ENCODE data around the gene BLACAT1.
A peak's percentile ranks its signal among the peaks of the same experiment; 100 is the strongest.

Gene BLACAT1

DNA sequence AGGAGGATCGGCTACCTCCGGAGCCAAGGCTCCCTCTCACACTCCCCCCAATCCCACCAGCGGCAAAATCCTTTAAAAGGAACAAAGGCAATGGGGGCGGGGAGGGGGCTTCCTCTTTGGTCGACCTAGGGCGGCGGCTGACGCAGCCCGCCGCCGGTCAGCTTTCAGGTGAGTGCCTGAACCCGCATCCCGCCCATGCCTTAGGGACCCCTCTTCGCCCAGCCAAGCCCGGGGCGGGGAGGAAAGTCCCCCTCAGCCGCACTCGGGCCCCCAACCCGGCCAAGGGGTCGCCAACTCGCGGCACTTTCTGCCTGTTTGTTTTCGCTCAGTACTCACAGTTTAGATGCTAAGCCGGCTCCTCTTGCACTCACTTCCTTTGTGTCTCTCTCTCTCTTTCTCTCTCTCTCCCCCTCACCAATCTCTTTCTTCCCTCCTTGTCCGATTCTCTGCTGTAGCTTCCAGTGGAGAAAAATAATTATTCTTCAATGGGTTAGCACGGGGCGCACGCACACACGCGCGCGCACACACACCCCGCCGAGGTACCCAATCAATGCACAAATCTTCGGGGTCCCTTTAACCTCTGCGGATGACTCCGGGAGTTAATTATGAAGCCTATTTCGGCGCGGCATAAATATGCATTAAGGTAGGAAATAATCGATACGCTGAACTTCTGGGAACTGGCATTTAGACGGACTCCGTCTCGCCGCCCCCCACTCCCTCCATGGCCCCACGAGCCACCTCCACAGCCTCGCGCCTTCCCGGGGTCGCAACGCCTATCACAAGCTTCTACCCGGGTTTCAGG lies at the start of gene BLACAT1:
TSS of gene BLACAT1 (minus strand) at position 465 of the 802 bp plus-strand sequence.
- no peak for DNase-seq (ENCODE audit: low read depth in 2 of 3, low spot score in 1 of 3)

DNA sequence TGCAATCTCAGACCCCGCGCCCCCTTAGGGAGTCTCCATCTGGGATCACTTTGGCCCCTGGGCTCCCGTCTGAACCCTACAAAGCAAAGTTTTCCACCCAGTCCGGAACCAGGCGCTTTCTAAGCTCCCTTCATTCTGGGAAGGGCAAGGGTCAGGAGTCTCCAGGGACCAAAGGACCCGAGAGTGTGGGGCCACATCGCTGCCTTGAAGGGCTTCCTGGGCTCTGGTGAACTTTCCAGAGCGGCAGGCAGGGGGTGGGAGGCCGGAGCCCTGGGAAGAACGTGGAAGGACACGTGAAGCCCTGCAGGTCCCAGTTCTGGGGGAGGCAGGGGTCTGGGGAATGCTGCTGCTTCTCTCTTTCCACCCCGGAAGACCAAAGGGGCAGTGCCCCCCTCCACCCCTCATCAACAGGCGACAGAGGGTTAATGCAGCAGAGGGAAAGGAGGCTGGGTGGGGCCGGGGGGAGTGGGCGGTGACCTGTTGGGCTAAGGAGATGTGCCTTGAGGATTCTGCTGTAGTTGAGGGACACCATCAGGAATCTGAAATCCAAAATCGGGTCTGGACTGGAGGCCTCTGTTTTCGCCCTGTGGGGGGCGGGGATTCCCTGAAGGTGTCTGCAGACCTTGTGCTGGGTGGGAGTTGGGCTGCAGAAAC lies 49.4 kb upstream of the BLACAT1 start:
- DNase-seq (ENCODE audit: low read depth in 2 of 3, low spot score in 1 of 3), result no peak

DNA sequence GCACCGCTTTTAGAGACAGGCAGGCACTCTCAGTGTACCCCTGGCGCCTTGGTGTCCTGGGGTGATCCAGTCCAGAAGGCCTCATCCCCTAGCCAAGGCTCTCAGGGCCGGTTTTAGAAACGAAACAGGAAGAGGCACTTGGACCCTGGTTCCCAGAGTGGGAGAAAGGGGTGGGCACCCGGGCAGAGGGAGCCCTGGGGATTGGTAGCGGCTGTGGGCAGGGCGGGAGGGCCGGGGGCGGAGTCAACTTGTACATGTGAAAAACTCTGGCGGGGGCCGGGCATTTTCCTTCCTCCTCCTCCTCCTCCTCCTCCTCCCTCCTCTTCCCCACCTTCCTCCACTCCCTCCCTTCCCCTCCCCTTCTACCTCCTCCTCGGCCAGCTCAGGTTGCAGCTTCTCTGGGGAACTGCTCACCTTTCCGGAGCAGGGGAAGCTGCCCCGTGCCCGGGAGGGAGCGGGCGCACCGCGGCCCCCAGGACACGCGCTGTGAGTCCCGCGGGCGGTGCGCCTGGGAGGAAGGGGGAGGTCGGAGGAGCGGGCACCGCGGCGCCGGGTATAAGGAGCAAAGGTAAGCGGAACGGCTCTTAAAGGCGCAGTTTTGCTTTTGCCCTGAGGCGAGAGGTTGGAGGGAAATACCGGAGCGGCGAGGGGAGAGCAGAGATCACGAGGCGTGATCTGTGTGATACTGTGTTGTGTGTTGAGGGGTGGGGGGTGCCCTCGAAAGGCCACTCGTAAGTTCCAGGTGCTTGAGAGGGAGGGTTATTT lies 48.6 kb upstream of the BLACAT1 start, which contains the start of gene CDK18:
TSS of gene CDK18 (plus strand) at position 359 of the 765 bp plus-strand sequence. CDS start 18,499 bp downstream, outside the sequence.
- peak in 1 of 3 donors; percentile 31 for DNase-seq (ENCODE audit: low read depth in 2 of 3, low spot score in 1 of 3)

DNA sequence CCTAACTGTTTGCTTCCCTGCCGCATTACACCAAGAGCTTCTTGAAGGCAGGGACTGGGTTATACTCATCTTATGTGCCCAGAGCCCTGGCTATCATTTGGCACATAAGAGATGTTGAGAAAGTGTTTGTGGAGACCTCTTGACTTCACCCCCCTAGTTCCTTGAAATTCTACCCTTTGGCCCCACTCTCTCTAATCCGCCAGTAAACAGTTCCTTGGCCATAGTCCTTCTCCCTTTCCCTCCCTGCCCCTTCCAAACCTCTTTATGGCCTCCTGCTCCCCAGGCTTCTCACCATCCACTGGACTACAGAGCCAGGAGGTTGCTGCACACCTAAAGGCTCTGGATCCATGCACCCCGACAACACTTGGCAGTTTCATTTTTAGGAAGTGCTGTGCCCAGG lies 47.1 kb upstream of the BLACAT1 start:
- DNase-seq (ENCODE audit: low read depth in 2 of 3, low spot score in 1 of 3), result no peak

DNA sequence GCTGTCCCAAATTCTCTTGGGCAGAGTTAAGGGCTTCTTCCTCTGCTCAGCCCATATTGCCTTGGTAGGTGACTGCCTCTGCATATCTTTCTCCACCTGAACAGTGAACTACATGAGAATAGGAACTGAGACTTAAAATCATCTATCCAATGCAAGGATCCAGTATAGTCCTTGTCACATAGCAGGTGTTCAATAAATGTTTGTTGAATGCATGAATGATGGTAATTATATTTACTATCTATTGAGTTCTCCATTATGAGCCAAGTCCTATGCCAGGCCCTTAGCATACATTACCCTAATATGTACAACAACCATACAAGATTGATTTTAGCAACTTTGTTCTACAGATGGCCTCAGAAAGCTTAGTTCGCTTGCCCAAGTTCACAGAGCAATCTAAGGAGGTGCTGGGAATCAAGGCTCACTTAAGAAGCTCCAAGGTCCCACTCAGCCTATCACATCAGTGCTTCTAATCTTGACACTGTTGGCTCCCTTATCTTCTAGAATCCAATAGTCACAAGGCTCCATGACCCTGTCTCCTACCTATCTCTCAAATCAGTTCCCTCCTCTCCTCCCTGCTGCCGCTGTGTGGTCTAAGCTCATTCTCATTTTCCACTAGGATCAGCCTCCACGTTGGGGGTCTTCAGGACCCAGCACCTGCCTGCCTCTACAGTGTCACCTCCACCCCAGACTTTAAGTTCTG lies 46.4 kb upstream of the BLACAT1 start:
- no peak for DNase-seq (ENCODE audit: low read depth in 2 of 3, low spot score in 1 of 3)

DNA sequence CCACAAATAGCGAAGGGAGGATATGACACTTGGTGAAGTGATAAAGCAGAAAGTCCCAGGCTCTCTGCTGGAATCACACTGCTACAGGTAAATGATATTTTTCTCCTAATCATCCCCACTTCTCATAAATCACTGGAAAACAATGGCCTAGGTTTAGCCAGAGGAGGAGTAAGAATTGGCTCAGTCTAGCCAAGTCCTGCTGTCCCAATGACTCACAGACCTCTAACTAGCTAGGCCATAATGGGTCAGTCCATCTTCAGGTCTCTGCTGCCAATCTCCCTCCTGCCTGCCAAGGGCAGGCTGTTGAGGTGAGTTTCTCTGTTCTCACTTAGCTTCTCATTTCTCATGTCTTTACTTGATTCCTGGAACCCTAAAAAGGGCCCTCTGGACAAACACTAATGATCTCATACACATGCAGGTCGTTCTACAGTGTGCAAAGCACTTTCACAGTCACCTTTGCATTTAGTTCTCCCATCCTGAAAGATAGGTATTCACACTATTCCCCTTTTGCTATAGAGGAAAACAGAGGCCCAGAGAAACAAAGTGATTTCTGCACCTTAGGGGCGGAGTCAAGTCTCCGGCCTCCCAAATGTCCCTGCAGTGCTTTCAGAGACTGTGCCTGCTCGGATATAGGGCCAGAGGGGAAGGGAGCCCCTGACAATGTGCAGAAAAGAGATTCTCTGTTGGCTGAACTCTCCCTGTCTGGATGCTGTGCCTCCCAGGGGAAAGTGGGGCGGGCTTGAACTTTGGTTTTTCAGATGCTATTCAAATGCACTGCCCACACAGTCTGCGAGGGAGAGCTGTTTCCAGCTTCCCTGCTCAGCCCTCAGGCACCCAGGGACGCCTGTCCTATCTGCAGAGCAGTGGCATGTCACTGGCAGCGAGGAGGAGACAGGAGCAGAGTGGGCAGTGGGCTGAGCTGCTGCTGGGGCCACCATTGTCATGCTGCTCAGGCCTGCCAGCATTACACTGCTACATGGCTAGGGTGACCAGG lies 44.7 kb upstream of the BLACAT1 start:
- DNase-seq (ENCODE audit: low read depth in 2 of 3, low spot score in 1 of 3), result no peak

DNA sequence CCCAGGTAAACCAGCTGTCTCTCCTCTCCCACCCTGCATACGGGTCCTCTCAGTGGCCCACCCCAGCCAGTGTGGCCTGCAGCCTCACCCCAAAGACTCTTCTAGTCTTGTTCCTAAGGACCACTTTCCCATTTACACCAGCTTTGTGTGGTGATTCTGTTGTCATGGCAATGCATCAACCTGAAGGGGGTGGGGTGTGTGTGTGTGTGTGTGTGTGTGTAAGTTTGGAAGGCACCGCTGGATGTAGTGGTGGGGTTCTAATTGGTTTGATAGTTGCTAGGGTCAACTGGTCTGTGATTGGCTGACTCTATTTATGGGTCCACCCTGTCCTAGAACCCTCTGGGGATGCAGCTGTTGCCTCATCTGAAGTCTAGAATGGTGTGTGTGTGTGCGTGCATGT lies 43.9 kb upstream of the BLACAT1 start:
- DNase-seq (ENCODE audit: low read depth in 2 of 3, low spot score in 1 of 3), result no peak

DNA sequence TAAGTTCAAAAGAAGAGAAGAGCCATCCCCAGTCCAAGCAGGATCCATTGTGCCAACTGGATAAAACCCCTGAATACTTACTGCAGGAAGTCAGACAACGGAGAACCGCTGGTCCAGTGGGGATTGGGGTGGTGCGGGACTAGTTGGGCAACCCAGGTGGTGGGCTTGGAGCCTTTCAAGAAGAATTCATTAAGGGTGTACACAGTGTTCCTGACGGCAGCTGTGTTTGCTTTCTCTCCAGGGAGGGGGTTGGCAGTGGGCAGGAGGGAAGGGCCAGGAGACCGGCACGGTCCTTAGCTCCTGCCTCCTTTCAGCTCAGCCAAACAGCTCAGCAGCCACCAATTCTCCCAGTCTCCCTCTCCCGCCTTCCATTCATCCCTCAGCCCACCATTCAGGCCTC lies 41.5 kb upstream of the BLACAT1 start:
- no peak for DNase-seq (ENCODE audit: low read depth in 2 of 3, low spot score in 1 of 3)

DNA sequence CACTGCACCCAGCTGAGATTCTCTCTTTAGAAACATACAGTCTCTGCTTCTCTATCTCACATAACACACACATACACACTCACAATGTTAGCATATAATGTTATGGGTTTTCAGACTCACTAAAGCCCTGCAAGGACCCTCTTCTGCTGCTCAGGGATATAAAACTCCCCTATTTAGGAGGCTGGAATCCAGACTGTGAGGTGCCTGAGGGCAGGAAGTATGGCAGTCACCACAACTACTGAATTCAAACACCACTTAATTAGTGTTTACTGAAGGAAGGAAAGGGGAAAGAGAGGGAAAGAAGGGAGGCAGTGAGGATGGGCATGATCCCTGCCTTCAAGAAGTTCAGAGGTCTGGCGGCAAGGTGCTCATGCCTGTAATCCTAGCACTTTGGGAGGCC lies 40.8 kb upstream of the BLACAT1 start:
- DNase-seq (ENCODE audit: low read depth in 2 of 3, low spot score in 1 of 3), result no peak

DNA sequence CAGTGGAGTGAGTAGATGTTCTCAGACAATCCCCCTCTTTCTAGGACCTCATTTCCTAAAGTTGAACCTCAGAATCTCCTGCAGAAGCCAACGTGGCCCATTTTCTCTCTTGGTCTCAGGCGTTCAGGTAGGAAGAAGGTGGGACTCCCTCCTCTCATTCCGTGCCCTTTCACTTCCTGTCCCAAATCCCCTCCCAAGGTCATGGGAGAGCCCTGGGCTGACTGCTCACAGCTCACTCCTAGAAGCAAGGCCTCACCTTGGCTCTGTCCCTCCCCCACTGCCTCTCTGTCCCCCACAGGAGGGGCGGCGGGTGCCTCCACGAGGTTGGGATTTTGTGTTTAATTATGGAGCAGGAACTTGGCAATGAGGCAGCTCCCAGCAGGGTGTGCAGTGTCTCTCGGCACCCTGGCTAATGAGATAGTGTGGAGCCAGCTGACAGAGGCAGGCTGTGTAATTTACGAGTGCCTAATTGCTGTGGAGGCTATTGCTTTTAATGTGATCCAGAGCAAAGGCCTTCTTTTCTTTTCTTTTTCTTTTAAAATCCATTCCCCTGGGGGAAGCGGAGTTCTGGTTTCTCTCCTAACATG lies 39.5 kb upstream of the BLACAT1 start:
- no peak for DNase-seq (ENCODE audit: low read depth in 2 of 3, low spot score in 1 of 3)

DNA sequence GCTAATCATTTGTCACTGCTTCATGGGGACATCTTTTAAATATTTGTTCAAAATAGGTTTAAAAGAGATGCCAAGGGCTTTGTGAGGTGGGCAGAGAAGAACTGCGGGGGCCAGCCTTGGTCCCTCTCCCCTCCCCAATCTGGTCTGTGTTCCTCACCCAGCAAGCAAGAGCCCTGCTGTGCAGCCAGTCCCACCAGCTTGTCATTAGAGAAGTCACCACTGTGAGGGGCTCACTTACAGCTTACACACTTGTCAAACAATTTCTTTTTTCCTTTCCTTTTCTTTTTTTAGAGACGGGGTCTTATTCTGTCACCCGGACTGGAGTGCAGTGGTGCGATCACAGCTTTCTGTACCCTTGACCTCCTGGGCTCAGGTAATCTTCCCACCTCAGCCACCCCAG lies 38.3 kb upstream of the BLACAT1 start:
- no peak for DNase-seq (ENCODE audit: low read depth in 2 of 3, low spot score in 1 of 3)

DNA sequence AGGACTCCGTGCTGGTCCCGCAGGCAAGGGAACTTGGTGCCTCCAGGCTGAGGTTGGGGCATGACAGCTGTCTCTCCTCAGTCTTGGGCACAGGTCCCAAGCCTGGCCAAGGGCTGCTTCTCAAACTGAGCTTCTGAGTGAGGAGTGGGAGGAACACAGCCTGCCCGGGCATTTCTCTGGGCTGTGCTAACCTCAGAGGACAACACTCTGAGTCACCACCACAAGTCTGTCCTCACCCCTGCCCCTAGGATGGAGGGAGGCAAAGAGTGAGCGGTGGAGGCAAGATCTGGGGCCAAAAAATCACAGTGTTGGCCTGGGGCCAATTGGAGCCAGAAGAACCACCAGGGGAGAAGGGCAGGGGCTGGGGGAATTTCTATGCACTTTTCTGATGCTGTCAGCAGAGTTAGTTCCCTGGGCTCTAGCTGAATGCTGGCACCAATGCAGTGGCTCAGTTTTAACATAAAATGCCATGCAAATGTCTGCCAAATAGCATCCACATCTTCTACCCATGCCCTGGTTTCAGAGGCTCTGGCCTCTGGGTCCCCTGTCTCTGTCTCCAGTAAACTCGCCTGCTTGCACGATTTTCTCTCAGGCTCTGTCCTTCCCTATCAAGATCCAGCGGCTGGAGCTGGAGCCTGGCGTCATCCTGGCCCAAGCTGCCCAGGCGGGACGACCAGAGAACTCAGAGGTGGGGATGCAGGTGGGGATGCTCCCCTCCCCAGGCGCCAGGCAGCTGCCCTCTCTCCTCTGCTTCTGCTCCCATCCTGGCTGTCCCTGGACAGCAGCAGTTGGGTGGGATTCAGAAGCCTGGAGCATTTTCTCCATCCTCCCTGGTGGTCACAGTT lies 37.6 kb upstream of the BLACAT1 start:
- DNase-seq (ENCODE audit: low read depth in 2 of 3, low spot score in 1 of 3), result no peak

DNA sequence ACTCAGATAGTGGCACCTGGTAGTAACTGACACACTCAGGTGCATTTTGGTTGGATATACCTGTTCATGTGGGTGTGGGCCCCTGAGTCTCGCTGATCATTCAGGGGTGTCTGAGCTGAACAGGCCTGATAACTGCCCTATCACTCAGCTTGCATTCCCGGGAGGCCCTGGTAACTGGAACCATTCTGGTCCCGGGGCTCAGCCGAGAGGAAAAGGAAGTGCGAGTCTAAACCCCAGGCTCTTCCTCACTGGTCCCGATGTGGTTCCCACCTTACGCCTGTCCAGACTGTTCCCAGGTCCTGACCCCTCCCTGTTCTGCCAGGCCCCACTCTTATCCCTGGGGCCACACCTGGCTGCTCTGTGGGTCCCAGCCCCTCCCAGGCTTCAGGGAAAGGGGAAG lies 36.9 kb upstream of the BLACAT1 start:
- no peak for DNase-seq (ENCODE audit: low read depth in 2 of 3, low spot score in 1 of 3)

DNA sequence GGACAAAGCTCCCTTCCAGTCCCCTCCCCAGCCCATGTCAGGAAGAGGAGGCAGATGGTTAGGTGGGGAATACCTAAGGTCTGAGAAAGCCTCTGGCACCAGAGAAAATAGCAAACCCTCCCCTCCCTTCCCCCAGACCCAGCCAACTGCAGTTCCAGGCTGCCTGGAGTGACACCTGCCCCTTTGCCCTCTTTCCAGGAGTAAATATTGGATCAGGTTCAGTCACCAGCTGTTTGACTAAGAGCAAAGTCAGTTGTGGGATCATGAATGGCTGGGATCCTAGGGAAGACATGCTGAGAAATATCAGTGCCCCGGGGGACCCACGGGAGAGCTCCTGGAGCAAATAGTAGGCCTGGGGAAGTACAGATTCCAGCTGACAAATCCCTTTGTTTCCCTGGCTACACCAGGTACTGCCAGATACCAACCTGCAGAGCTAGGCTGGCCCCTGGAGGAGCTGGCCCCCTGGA lies 36.4 kb upstream of the BLACAT1 start:
- no peak for DNase-seq (ENCODE audit: low read depth in 2 of 3, low spot score in 1 of 3)

DNA sequence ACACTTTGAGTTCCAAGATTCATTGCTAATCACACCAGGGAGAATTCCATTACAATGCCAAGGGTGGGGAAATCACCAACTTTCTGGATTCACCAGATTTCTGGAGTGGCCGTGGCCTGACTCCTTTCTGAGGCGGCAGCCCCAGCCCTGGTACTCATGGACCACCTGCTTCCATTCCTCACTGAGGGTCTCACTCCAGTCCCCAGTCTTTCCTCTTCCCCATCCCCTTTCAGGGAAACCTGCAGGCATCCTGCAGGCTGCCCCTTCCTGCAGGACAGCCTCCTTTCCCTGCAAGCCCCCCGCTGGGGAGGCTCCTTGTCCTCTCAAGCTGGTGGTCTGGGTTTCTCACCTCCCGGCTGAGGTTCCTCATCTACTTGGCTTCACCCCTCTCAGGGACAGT lies 35.9 kb upstream of the BLACAT1 start:
- no peak for DNase-seq (ENCODE audit: low read depth in 2 of 3, low spot score in 1 of 3)

DNA sequence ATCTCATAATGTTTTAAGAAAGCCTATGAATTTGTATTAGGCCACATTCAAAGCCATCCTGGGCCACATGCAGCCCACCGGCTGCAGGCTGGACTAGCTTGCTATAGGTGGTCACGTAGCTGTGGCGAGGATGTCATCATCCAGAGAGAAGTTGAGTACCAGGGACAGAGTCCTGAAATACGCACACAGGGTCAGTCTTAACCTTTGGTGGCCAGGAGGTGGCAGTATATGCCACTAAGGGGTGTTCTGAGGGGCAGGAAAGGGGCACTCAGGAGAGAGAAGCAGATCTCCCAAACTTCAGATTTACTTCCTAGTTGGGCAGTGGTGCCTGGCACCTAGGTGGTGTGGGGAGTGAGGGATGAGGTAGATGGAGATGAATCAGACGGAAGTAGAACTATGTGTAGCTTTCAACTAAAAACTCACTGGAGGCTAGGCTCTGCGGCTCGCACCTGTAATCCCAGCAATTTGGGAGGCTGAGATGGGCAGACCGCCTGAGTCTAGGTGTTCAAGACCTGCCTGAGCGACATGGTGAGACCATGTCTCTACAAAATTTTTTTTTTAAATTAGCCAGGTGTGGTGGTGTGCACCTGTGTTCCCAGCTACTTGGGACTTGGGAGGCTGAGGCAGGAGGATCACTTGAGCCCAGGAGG lies 32.4 kb upstream of the BLACAT1 start:
- peak in 1 of 3 donors; percentile 37 for DNase-seq (ENCODE audit: low read depth in 2 of 3, low spot score in 1 of 3)

DNA sequence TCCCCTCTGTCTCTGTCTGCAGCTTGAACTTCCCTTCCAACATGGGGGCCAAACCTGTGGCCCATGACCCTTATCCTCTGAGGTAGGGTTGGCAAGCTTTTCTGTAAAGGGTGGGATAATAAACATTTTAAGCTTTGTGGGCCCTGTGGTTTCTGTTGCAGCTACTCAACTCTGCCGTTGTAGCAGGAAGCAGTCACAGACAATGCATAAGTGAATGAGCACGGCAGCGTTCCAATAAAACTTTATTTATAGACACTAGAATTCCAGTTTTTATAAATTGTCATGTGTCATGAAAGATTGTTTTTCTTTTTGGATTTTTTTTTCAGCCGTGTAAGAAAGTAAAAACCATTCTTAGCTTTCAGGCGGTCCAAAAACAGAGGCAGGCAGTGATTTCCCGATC lies 30.4 kb upstream of the BLACAT1 start:
- no peak for DNase-seq (ENCODE audit: low read depth in 2 of 3, low spot score in 1 of 3)

All from stimulated activated CD4-positive, alpha-beta T cell treated with anti-CD3 and anti-CD28 coated beads, Interleukin-12 subunit alpha, Interleukin-12 subunit beta, amount 100 ng/mL, for 48 hours (primary cell).